GM18858 (cell line): ENCODE measurements around the gene LOX.
"Not testable (repeated sequence)": the region's sequence is repeated elsewhere in the genome, so short reads cannot be mapped to it uniquely, and the experiment has no call there.

Source experiments
- ATAC-seq: cut with Tn5 transposase; IDR thresholded peaks from one replicate; pipeline ENCODE4 v1.9.1; 2021; ENCODE audit not compliant: unreplicated experiment

The LOX gene

DNA sequence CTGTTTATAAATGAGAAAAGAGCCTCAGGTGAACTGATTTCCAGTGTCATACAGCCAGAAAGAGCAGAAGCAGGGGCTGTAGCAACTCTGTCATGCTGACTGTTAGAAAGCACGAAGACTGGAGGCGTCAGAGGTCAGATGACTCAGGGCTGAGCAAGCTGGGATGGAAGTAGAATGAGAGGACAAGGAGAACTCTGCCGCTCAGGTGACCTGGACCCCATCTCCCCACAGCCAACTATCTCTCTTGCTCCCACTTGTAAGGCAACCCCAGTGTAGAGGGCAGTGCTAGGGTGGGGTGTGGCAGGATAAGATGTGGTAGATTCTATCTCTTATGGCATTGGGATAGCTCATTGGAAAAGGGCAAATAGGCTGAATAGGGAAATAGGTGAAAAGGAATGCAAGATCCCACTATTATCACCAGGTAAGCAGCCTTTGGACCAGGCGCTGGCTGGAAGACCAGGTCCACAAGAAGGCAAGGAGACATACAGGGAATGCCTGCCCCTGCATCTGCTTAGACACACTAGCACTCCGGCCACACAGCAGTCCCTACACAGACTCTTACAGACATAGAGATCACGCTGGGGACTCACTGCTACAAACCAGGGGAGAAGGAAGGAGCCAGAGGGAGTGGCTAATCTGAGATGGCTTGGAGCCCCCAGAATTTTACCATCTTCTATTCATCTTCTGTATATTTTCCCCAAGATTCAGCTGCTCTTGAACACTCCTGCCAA is 21.2 kb upstream of the LOX start:
- no peak for ATAC-seq

DNA sequence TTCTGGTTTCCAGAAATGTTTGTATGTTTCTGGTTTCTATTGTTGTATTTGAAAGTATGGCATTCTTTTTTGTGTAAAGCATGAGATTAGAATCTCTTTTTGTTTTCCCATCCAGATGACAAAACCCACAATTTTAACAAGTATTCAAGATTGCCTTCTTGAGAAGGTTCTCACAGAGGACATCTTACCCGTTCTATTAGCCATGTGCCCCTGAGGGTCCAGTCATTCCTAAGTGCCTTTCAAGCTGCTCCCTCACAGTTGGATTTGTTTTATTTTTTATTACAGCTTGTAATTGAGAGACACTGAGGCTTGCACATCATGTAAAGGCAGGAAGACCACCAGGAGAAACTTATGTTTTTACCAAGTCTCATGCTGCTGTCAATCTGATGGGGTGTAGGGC is 19.3 kb upstream of the LOX start:
- no peak for ATAC-seq

DNA sequence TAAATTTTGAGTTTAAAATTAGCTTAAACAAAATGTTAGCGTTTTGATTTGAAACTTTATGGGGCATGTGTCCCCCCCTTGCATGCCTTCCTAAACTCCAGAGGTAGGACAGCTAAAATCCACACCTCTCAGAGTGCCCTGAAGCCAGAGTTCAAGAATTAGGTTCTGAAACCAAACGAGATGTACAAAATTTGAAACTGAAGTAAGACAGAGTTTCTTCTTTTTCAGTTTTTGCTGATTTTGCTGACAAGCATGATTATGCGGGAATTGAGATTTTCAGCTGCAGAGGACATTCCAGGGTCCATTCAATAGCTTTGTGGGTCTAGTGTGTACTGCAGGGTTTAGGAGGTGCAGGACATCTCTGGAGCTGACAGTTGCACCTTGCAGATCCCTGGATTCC is 17.1 kb upstream of the LOX start:
- ATAC-seq: no peak

DNA sequence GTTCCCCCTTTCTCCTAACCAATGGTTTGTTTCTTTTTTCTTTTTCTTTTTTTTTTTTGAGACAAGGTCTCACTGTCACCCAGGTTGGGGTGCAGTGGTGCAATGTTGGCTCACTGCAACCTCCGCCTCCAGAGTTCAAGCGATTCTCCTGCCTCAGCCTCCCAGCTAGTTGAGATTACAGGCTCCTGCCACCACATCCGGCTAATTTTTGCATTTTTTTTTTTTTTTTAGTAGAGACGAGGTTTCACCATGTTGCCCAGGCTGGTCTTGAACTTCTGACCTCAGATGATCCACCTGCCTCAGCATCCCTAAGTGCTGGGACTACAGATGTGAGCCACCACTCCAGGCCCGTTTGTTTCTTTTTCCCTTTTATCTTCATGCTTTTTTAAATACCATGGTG is 16.2 kb upstream of the LOX start:
- ATAC-seq: not testable (repeated sequence)

DNA sequence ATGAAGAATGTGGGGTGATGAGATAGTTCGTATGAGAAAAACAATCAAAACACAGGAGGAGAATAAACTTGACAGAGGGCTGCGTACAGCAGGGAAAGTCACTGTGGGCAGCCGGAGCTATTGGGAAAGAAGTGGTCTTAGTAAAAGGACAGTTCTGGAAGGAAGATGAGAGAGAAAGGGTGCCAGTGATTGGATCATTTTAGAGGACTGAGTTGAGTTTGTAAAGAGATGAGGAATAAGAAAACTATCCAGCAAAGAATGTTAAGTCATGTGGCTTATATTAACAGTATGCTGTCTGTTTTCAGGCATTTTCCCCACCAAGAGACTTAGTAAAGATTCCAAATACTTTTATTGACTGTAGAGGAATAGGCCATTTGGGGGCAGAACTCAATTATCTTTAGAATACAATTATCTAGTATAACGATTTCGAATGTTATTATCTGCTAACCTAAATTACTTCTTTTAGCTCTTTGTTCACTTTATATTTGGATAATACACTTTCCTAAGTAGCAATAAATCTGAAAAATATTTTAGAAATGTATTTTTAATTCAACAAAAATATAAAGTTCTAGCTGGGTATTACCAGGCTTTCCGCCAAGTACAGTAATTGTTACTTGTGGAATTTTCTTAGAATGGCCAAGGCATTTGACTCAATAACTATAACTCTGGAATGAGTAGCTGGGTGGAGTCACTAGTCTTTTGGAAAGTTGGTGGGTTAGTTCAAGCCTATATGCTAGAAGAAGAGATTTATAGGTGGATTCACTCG is 15.5 kb upstream of the LOX start:
- no peak for ATAC-seq

DNA sequence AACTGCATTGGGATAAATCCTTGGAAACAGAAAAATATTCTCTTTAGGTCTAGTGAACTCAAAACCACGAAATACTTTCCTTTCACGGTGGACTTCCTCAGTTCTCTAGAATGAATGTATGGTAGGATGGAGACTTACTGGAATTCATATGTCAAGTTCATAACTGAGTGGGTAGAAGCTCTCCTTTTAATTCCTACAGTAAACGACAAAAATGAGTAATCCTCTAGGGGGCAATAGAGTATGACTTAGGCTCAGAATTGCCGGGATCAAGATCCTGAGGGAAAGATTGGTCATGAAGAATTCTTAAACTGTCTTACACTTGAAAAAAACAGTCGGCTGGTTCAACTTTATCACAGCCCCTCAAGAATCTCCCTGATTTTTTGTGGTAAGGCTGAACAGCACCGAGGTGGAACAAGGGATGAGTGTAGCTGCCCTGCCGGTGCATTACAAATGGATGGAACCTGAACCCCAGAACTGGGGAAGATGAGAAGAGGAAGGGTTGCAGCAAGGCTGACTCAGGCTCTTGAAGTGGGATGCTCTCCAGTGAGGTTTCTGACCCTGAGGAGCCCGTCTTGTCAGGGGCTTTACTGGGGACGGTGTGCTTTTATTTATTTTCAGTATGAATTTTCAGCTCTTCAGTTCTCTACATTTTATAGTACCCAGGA is 14.0 kb upstream of the LOX start:
- no peak for ATAC-seq

DNA sequence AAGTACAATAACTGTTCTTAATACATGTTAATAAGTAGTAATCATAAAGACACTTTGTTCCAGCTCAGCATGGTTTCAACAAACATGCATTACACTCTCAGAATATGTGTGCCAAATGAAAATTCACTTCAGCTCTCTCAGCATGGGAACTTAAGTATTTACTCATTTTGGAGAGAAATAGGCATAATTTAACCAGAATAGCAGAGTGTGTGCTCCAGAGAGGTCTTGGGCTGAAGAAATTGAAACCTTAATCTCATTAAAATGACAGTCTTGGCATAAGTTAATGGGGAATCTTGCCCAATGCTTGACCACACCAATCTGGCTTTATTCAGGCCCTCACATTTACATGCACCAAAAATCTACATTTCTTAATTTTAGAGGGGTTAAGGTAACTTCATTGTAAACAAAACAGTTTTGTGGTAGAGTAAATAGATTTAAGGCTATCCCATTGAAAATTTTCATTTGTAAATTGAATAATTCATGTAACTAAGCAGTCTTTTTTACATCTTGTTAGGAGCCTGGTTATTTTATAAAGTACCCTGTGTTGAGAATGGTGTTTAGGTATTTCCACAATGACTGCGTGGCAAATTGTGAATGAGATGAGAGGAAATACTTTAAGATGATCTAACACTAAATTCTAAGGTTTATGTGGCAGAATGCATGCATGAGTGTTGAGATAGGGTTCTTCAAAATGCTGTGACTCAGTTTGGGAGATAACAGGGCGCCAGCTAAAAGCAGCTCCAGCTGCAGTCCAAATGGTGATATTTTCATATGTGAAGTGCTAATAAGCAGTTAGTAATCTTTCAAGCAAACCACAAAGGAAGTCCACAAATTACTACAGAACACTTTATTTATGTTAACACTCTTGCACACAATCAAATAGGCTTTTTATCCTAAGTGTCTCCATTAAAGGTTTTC is 11.3 kb upstream of the LOX start:
- ATAC-seq: no peak

DNA sequence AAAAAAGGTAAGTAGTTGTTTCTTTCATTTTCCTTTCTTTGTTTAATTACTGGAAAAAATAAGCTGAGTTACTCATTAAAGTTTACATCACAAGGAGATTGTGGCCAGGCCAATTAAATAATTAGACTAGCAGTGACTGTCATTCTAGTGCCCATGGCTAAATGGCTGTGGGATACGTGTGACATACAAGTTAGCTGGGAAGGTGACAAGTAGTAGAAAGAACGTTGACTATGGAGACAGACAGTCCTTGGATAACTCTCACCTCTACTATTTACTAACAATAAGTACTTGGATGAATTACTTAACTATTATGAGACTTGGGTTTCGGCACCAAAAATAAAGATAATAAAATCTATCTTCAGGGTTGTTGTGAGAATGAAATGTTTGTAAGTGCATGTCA is 7.0 kb upstream of the LOX start:
- ATAC-seq: no peak

DNA sequence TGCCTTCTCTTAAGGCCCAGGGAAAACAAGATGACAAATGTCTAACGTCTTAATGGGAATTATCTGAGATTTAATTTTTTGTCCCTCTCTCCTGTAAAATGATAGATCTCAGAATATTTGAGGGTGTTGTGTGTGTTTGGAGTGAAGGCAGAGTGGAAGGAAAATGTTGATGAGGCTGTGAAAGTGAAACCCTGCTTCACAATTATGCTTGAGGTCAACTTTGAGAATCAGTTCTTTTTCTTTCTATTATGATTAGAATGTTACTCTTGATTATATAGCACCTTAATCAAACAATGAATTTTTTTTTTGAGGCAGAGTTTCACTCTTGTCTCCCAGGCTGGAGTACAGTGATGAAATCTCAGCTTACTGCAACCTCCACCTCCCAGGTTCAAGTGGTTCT is 5.5 kb upstream of the LOX start:
- ATAC-seq: no peak

DNA sequence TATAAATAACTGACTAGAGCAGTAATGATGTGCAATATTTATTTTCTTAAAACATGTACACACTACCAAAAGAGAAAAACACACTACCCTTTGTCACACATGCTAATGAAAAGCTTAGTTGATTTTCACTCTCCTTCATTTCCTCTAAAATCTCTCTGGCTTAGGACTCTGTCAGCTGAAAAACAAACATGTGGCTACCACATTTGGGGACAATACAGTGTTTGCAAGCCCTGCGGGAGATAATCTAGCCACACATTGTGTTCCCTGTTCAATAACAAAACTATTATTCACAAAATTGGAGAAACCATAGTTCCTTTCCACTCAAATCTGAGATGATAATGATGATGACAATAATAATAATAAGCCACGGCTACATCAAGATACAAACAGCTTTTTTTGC is 3.5 kb upstream of the LOX start:
- no peak for ATAC-seq

DNA sequence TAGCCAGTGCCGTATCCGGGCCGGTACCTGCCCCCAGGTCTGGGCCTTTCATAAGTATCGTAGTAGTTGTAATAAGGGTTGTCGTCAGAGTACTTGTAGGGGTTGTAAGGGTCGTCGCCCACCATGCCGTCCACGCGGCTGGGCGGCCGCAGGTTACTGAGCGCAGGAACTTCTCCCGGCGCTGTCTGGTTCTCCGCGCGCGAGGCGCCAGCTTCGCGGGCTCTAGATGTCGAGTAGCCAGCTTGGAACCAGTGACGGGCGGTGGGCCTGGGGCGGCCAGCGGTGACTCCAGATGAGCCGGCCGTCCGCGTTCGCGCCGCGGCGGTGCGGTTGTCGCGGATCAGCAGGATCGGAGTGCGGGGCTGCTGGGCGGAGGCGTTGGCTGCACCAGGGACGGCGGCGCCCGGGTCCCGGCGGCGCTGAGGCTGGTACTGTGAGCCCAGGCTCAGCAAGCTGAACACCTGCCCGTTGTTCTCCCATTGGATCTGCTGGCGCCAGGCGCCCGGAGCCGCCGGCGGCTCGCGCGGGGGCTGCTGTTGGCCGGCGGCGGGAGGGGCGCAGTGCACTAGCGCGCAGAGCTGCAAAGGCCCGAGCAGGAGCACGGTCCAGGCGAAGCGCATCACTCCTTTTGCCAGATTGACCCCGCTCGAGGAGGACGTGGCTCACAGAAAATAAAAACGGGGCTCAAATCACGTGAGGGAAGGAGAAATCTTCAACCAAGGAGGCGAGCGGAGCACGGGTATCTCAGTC is 518 bp downstream of the LOX start:
- no peak for ATAC-seq

DNA sequence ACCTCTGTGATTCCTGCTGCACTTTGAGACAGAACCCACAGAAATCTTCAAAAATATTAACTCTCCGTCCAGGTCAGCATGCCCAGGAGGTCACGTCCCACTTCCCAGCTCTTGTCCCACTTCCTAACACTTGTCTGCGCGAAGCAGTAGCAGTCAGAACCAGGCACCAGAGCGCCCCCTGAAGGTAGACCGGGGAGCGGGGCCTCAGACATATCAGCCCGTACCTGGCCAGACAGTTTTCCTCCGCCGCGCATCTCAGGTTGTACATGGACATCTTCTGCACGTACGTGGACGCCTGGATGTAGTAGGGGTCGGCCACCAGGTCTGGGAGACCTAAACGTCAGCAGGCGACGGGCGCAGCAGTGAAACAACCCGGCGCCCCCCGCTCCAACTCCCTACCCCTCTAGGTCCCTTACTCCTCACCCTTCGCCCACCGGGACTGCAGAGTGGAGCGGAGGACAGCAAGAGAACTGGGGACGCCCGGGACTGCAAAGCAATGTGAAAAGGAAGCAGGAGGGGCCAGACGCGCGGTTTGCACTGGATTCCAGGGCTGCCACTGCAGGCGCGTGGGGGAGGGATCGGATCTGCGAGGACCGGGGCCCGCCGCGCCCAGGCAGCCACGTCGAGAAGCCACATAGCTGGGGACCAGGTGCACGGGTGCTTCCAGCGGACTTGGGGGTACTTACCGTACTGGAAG is 1.2 kb downstream of the LOX start:
- ATAC-seq: no peak

DNA sequence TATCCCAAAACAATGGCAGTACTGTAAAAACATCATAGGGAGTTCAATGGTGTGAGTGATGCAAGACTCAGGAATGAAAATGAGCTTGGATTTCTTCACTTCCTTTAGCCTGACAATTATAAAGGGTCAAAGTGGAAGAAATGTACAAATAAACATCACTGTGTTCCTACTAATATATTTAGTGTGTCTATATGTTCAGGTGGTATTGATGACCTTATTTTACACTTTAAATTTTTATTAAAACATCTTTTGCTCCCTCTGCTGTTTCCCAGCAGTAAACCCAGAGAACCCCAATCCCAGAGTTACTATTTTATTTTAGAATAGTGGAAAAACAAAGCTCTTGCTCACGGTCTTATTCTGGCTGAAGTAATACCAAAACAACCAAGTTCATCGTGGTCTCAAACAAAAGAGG is 2.0 kb downstream of the LOX start:
- ATAC-seq: no peak

DNA sequence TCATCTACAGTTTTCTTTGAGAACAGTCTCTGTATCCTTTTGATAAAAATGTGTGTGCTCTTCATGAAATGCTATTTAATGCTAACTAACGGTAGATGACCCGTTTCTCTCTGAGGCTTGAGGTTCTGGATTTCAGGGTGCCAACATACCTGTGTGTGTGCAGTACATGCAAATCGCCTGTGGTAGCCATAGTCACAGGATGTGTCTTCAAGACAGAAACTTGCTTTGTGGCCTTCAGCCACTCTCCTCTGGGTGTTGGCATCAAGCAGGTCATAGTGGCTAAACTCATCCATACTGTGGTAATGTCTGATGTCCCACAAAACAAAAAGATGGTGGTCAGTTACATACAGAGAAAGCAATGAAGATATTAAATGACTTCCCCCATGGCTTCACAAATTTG is 4.2 kb downstream of the LOX start:
- ATAC-seq: no peak

DNA sequence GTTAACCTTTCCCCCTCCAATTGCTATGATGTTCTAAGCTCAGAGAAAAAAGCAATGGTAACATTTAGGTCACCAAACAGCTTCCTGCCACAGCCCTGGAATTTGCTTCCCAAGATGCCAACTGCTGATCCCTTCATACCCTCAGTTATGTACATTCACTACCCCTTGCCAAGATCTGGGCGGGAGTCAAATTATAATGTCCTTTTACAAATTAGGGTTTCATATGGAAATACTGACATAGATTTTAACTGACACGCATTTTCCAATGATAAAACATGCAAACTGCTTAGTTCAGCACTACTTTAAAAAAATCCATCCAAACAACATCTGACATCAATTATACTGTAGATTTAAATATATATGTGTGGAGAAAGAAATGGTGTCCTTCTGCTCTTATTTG is 5.0 kb downstream of the LOX start:
- ATAC-seq: no peak

DNA sequence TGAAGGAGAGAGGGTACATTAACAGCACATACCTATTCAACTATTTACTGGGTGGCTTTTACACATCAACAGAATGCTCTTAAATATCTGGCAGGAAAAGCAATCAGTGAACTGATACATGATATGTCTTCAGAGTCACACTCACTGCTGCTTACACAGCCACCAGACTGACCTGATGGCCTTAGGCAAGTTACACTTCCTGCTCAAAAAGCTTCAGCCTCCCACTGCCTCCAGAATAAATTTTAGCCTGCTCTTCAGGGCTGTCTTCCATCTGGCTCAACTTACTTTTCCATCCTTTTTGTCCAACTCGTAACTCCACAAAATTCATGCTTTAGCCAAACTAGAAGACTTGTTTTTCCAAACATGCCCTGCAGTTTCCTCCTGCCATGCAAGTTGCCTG is 10.7 kb downstream of the LOX start:
- no peak for ATAC-seq

DNA sequence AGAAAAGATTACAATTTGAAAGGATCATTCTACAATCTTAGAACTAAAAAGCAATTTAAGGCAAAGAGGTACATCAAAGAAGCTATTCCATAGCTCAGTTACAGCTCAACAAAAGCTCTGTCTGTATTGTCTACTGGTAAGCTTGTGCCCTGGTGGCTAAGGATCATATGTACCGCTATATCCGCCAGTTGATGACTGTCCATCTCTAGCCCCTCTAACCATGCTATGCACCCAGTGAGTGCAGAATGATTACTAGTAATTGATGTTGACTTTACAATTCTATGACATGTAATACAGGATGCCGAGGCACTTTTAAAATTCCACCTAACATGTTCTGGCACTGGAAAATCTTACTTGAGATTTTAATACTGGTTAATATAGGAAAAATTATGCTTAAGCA is 13.1 kb downstream of the LOX start:
- ATAC-seq: no peak

DNA sequence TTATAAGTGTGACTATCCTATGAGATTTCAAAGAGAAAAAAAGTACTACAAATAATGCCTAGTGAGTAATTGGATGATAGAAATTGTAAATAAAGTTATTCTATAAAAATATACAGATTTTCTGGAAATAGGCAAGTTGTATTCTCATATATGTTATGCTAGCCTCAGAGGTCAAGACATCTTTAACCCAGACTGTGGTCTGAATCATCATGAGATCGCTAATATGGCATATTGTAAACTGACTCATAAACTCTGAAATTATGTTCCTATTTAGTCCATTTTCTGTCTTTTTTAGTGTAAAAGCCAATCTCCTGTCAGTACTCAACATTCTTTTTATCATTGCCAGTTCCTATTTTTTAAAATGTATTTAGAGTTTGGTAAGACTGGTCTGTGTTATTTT is 14.2 kb downstream of the LOX start:
- ATAC-seq: no peak

DNA sequence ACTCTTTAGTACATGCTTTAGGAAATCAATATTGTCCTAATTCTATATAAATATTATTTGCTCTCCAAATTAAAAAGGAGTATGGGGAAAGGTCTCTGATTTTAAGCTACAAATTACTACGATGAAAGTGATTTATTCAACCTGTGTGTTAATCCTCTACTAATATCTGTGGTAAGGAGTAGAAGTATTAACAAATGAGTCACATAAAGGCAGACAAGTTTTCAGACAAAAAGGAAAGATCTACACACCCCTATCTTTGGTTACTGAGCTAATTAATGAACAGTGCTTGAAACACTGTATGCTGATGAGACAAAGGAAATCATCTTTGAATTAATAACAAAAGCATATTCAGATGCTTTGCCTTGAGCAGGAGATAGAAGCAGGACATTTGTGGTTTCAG is 15.9 kb downstream of the LOX start:
- no peak for ATAC-seq

DNA sequence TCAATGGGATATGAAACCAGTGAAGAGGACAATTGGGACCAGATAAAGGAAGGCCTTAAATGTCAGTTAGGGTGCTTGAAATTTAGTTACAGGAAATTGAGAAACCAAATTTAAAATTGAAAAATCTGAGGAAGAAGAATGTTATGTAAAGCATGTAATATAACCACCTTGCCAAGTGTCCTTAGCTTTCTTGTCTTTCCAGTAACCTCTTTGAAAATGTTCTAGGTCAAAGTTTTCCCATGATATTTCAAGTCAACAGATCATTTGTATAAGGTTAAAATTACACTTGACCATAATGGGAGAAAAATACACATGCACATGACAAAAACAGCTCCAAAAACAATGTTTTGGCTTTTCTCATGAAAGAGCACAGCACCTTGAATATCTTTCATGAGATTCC is 21.1 kb downstream of the LOX start:
- no peak for ATAC-seq
